AG09319 (cell line): ENCODE measurements around the gene KLF13.

Source experiments
- DNase-seq: peaks from one replicate; pipeline ENCODE4 v3.0.0-alpha.2; 2010; ENCODE audit warnings: low read depth; ENCODE audit errors: extremely low read depth
- TF ChIP-seq, protein P1 (sequence below): IDR thresholded peaks from 2 replicates; pipeline ENCODE4 v1.5.1; 2011; ENCODE audit warnings: low read depth, mild to moderate bottlenecking, inconsistent platforms, low read length, moderate library complexity

Gene KLF13

DNA sequence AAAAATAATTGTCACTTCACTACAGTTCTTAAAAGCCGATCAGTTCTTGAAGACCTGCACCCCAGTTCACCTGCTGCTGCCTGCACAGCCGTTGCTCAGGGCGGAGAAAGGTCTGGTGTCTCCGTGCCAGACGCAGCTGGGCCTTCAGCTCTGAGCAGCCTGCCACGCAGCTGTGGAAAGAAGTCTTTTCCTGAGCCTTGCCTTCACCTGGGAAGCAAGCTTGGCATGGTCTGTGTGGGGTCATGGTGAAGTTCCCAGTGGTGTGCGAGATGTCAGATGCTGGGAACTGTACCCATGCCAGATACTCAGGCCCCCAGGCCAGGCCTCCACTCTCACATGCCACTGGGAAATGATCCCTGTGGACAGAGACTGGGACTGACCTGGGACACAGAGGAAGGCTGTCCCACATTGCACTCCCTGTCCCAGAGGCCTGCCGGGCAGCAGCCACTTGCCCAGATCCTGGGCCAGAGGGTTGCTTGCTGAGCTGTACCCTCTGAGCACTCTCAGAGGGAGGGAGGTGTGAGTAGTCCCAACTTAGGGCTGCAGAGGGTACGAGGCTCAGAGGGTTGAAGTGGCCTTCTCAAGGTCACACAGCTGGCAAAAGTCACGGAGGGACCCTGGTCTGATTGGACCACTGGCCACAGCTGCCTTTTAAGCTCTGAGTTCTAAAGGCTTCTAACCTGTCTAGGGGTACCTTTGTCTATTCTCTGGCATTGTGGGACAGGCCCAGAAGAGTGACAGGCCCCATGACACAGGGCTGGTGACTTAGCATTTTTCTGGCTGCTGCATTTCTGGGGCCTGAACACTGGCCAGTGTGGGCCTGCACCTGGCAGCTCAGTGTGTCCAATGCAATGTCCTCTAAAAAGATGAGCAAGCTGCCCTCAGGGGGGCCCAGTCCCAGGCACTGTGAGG is 55.4 kb downstream of the KLF13 start:
- TF ChIP-seq, protein P1, sequence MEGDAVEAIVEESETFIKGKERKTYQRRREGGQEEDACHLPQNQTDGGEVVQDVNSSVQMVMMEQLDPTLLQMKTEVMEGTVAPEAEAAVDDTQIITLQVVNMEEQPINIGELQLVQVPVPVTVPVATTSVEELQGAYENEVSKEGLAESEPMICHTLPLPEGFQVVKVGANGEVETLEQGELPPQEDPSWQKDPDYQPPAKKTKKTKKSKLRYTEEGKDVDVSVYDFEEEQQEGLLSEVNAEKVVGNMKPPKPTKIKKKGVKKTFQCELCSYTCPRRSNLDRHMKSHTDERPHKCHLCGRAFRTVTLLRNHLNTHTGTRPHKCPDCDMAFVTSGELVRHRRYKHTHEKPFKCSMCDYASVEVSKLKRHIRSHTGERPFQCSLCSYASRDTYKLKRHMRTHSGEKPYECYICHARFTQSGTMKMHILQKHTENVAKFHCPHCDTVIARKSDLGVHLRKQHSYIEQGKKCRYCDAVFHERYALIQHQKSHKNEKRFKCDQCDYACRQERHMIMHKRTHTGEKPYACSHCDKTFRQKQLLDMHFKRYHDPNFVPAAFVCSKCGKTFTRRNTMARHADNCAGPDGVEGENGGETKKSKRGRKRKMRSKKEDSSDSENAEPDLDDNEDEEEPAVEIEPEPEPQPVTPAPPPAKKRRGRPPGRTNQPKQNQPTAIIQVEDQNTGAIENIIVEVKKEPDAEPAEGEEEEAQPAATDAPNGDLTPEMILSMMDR: no peak
- DNase-seq: no peak

DNA sequence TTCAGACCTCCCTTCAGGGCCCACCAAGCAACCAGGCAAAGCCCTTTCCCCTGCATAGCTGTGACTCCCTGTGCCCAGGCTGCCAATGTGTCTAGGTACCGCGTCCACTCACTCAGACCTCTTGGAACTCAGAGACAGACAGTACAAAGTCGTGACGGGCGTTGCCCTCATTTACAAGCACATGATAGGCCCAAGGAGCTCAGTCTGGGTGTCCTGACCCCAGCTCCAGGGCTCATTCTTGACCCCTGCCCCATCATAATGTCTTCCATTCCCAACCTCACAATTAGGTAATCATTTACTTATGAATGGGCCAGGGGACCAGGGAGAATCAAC is 56.0 kb downstream of the KLF13 start:
- TF ChIP-seq, protein P1: no peak
- DNase-seq: no peak

DNA sequence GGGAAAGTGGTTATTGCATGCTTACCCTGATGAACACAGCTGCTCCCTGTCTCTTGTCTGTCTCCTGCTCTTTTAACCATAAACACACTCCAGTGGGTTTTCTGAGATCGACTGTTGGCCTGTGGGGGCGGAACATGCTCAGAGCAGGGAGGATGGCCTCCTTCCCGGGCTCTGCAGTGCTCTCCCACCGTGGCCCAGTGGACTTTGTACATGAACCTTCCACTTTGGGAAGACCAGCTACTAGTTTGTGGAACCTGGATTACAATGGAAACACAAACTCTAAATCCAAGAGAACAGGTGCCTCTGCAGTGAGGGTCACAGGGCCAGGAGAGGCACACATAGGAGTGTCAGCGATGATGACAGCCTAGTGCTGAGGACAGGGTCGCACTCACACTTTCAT is 56.5 kb downstream of the KLF13 start:
- no peak for DNase-seq
- TF ChIP-seq, protein P1: no peak

DNA sequence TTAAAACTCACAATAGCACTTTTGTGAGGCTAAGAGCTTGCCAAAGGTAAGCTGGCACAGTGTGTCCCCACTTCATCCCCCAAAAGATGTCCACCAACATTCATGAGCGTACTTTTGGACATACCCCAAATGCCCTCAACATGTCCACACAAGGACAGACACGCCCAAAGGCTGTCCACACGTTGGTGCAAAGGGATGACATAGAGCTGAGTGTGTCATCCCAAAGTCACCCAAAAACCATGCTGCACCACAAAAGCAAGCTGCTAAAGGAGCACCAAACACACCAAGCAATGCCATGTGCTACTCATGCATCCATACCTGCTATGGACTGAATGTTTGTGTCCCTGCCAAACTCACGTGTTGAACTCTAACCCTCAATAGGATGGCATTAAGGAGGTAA is 57.9 kb downstream of the KLF13 start:
- no peak for DNase-seq
- TF ChIP-seq, protein P1: no peak

DNA sequence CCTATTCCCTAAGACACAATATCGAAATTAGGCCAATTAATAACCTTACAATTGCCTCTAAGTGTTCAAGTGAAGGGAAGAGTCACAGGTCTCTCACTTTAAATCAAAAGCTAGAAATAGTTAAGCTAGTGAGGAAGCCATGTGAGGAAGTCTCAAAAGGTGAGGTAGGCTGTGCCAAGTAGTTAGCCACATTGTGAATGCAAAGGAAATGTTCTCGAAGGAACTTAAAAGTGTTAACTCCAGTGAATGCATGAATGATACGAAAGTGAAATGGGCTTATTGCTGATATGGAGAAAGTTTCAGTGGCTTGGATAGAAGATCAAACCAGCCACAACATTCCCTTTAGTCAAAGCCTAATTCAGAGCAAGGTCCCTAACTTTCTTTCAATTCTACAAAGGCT is 59.1 kb downstream of the KLF13 start:
- TF ChIP-seq, protein P1: no peak
- DNase-seq: no peak

DNA sequence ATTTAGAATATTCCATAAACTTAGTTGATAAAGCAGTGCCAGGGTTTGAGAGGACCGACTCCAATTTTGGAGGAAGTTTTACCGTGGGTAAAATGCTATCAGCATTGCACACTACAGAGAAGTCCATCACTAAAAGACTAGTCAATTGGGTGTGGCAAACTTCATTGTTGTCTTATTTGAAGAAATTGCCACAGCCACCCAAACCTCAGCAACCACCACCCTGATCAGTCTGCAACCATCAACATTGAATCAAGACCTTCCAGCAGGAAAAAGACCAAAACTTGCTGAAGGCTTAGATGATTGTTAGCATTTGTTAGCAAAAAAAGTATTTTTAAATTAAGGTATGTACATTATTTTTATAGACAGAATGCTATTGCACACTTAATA is 60.5 kb downstream of the KLF13 start:
- no peak for DNase-seq
- TF ChIP-seq, protein P1: no peak

DNA sequence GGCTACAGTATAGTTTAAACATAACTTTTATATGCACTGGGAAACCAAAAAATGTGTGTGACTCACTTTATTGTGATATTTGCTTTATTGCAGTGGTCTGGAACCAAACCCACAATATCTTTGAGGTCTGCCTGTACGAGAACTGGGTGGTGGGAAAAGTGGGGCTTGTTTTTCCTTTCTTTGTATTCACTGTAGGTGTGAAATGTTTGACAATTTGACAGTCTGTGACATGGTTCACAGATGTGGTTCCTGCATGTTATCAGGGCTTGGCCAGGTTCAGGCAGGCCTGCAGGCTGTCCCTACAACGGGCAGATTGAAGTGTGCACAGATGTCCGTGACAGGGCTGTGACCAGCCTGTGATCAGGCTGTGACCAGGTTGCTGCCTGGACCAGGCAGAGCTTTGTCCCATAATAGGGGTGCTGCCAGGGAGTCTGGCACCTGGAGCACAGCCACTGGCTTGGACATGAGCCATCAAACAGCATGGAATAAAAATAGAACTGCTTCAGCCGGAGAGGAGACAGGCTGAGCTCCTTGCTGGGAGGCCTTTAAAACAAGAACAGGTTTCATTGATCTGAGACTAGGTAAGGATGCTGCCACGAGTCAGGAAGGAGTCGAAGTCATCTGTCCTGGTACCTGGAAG is 61.0 kb downstream of the KLF13 start:
- no peak for DNase-seq
- TF ChIP-seq, protein P1: no peak
